ENCODE measurements around the gene SPTBN2.

Gene SPTBN2

GRCh38 chr11:66680966-66681645 lies 47.9 kb downstream of the SPTBN2 start:
- Histone ChIP-seq H3K36me3 (ENCODE audit: insufficient read depth, low read length) (peaks cover 24% of the 10 kb centered on the region), H3K27me3 (ENCODE audit: insufficient read depth, low read length) (no peaks in the 10 kb centered on the region), H2AFZ (ENCODE audit: low read depth, low read length) (no peak overlapping the region), H3K4me3 (ENCODE audit: low read length) (no peak overlapping the region), H3K9me3 (ENCODE audit: low read length) (no peaks in the 10 kb centered on the region), H3K4me1 (ENCODE audit: insufficient read depth, low read length) (peaks cover 11% of the 10 kb centered on the region)

GRCh38 chr11:66677599-66678375 lies 51.2 kb downstream of the SPTBN2 start, which contains the start of gene RBM4B:
Gene RBM4B, minus strand, starts transcription at chr11:66677887. Its CDS starts 808 bp downstream, at chr11:66677079.
- Histone ChIP-seq H3K36me3 (ENCODE audit: insufficient read depth, low read length) (peaks cover 24% of the 10 kb centered on the region), H3K9me3 (ENCODE audit: low read length) (peaks cover 2% of the 10 kb centered on the region), H3K4me1 (ENCODE audit: insufficient read depth, low read length) (peaks cover 27% of the 10 kb centered on the region), H3K4me3 (ENCODE audit: low read length) (peak within 1 kb of the TSS; percentile 95), H2AFZ (ENCODE audit: low read depth, low read length) (peak within 1 kb of the TSS; percentile 41), H3K27me3 (ENCODE audit: insufficient read depth, low read length) (no peaks in the 10 kb centered on the region)

GRCh38 chr11:66676931-66677598 lies 52.0 kb downstream of the SPTBN2 start:
- H3K4me1 ChIP-seq (ENCODE audit: insufficient read depth, low read length) = peaks cover 27% of the 10 kb centered on the region
- H3K9me3 ChIP-seq (ENCODE audit: low read length) = peaks cover 2% of the 10 kb centered on the region
- H3K4me3 ChIP-seq (ENCODE audit: low read length) = peak overlapping the region; percentile 95
- no peaks in the 10 kb centered on the region for H3K27me3 ChIP-seq (ENCODE audit: insufficient read depth, low read length)
- peaks cover 24% of the 10 kb centered on the region for H3K36me3 ChIP-seq (ENCODE audit: insufficient read depth, low read length)
- peak overlapping the region; percentile 41 for H2AFZ ChIP-seq (ENCODE audit: low read depth, low read length)

- H3K27me3 ChIP-seq (ENCODE audit: insufficient read depth, low read length) = no peaks in the 10 kb centered on the region
- H3K4me1 ChIP-seq (ENCODE audit: insufficient read depth, low read length) = peaks cover 27% of the 10 kb centered on the region
- H3K36me3 ChIP-seq (ENCODE audit: insufficient read depth, low read length) = peaks cover 26% of the 10 kb centered on the region
- peak overlapping the region; percentile 95 for H3K4me3 ChIP-seq (ENCODE audit: low read length)
- H2AFZ ChIP-seq (ENCODE audit: low read depth, low read length) = no peak overlapping the region
- H3K9me3 ChIP-seq (ENCODE audit: low read length) = peaks cover 2% of the 10 kb centered on the region
Measured at GRCh38 chr11:66676282-66676919, 52.6 kb downstream of the SPTBN2 start.

- peaks cover 38% of the 10 kb centered on the region for H3K36me3 ChIP-seq (ENCODE audit: insufficient read depth, low read length)
- no peaks in the 10 kb centered on the region for H3K27me3 ChIP-seq (ENCODE audit: insufficient read depth, low read length)
- H2AFZ ChIP-seq (ENCODE audit: low read depth, low read length) = no peak overlapping the region
- peaks cover 2% of the 10 kb centered on the region for H3K9me3 ChIP-seq (ENCODE audit: low read length)
- H3K4me1 ChIP-seq (ENCODE audit: insufficient read depth, low read length) = peaks cover 27% of the 10 kb centered on the region
- H3K4me3 ChIP-seq (ENCODE audit: low read length) = peak overlapping the region; percentile 95
Measured at GRCh38 chr11:66674964-66675602, 53.9 kb downstream of the SPTBN2 start.

GRCh38 chr11:66670816-66671215 lies 58.2 kb downstream of the SPTBN2 start:
- H3K36me3 ChIP-seq (ENCODE audit: insufficient read depth, low read length) = peaks cover 64% of the 10 kb centered on the region
- H3K27me3 ChIP-seq (ENCODE audit: insufficient read depth, low read length) = no peaks in the 10 kb centered on the region
- H3K9me3 ChIP-seq (ENCODE audit: low read length) = peaks cover 2% of the 10 kb centered on the region
- no peak overlapping the region for H2AFZ ChIP-seq (ENCODE audit: low read depth, low read length)
- H3K4me1 ChIP-seq (ENCODE audit: insufficient read depth, low read length) = peaks cover 13% of the 10 kb centered on the region
- no peak overlapping the region for H3K4me3 ChIP-seq (ENCODE audit: low read length)

- Histone ChIP-seq H3K4me3 (ENCODE audit: low read length) (no peak overlapping the region), H3K4me1 (ENCODE audit: insufficient read depth, low read length) (no peaks in the 10 kb centered on the region), H3K27me3 (ENCODE audit: insufficient read depth, low read length) (no peaks in the 10 kb centered on the region), H3K9me3 (ENCODE audit: low read length) (no peaks in the 10 kb centered on the region), H2AFZ (ENCODE audit: low read depth, low read length) (no peak overlapping the region), H3K36me3 (ENCODE audit: insufficient read depth, low read length) (peaks cover 76% of the 10 kb centered on the region)
Measured at GRCh38 chr11:66665369-66665768, 63.6 kb downstream of the SPTBN2 start.

- no peak overlapping the region for H3K4me3 ChIP-seq (ENCODE audit: low read length)
- H3K4me1 ChIP-seq (ENCODE audit: insufficient read depth, low read length) = no peaks in the 10 kb centered on the region
- H3K9me3 ChIP-seq (ENCODE audit: low read length) = no peaks in the 10 kb centered on the region
- H3K27me3 ChIP-seq (ENCODE audit: insufficient read depth, low read length) = no peaks in the 10 kb centered on the region
- H3K36me3 ChIP-seq (ENCODE audit: insufficient read depth, low read length) = peaks cover 77% of the 10 kb centered on the region
- no peak overlapping the region for H2AFZ ChIP-seq (ENCODE audit: low read depth, low read length)
Measured at GRCh38 chr11:66663741-66664296, 65.2 kb downstream of the SPTBN2 start.

GRCh38 chr11:66659763-66660162 lies 69.3 kb downstream of the SPTBN2 start:
- no peaks in the 10 kb centered on the region for H3K27me3 ChIP-seq (ENCODE audit: insufficient read depth, low read length)
- peaks cover 56% of the 10 kb centered on the region for H3K36me3 ChIP-seq (ENCODE audit: insufficient read depth, low read length)
- H2AFZ ChIP-seq (ENCODE audit: low read depth, low read length) = no peak overlapping the region

GRCh38 chr11:66653123-66653522 lies 75.9 kb downstream of the SPTBN2 start:
- H3K27me3 ChIP-seq (ENCODE audit: insufficient read depth, low read length) = no peaks in the 10 kb centered on the region
- no peaks in the 10 kb centered on the region for H3K9me3 ChIP-seq (ENCODE audit: low read length)
- H3K4me1 ChIP-seq (ENCODE audit: insufficient read depth, low read length) = no peaks in the 10 kb centered on the region
- peaks cover 55% of the 10 kb centered on the region for H3K36me3 ChIP-seq (ENCODE audit: insufficient read depth, low read length)
- no peak overlapping the region for H3K4me3 ChIP-seq (ENCODE audit: low read length)
- no peak overlapping the region for H2AFZ ChIP-seq (ENCODE audit: low read depth, low read length)

More at GRCh38 chr11:66659763-66660162, 69.3 kb downstream of the SPTBN2 start:
- Histone ChIP-seq H3K4me1 (ENCODE audit: insufficient read depth, low read length) (no peaks in the 10 kb centered on the region), H3K9me3 (ENCODE audit: low read length) (no peaks in the 10 kb centered on the region), H3K4me3 (ENCODE audit: low read length) (no peak overlapping the region)

GRCh38 chr11:66652651-66653050 lies 76.4 kb downstream of the SPTBN2 start:
- H2AFZ ChIP-seq (ENCODE audit: low read depth, low read length) = no peak overlapping the region
- peaks cover 54% of the 10 kb centered on the region for H3K36me3 ChIP-seq (ENCODE audit: insufficient read depth, low read length)

GRCh38 chr11:66651016-66651415 lies 78.0 kb downstream of the SPTBN2 start:
- Histone ChIP-seq H2AFZ (ENCODE audit: low read depth, low read length) (no peak overlapping the region), H3K4me1 (ENCODE audit: insufficient read depth, low read length) (no peaks in the 10 kb centered on the region), H3K4me3 (ENCODE audit: low read length) (no peak overlapping the region), H3K9me3 (ENCODE audit: low read length) (no peaks in the 10 kb centered on the region), H3K27me3 (ENCODE audit: insufficient read depth, low read length) (no peaks in the 10 kb centered on the region), H3K36me3 (ENCODE audit: insufficient read depth, low read length) (peaks cover 64% of the 10 kb centered on the region)

More at GRCh38 chr11:66652651-66653050, 76.4 kb downstream of the SPTBN2 start:
- H3K4me1 ChIP-seq (ENCODE audit: insufficient read depth, low read length) = no peaks in the 10 kb centered on the region
- no peaks in the 10 kb centered on the region for H3K9me3 ChIP-seq (ENCODE audit: low read length)
- no peak overlapping the region for H3K4me3 ChIP-seq (ENCODE audit: low read length)
- H3K27me3 ChIP-seq (ENCODE audit: insufficient read depth, low read length) = no peaks in the 10 kb centered on the region
